GM13977 (cell line): ENCODE results near the gene AGFG2.
"Not testable (repeated sequence)": the region's sequence is repeated elsewhere in the genome, so short reads cannot be mapped to it uniquely, and the experiment has no call there.

ENCODE experiments used
- DNase-seq: peaks from one replicate; pipeline ENCODE4 v3.0.0; 2012; ENCODE audit warnings: low spot score
- in situ Hi-C: fragments of 300-500 bp; cut with MboI; formaldehyde crosslinking; loops from one replicate; pipeline ENCODE4 v1.12.0; 2022; ENCODE audit warnings: low sequenced_read_pairs, low pct_unique_long_range_greater_than_20kb, mixed read lengths, inconsistent platforms; ENCODE audit not compliant: unreplicated experiment
- TF ChIP-seq, protein P1 (sequence below): IDR thresholded peaks from 2 replicates; pipeline ENCODE4 v1.5.1; 2012; ENCODE audit warnings: mild to moderate bottlenecking, control low read depth; ENCODE audit not compliant: insufficient read depth; ENCODE audit errors: extremely low read depth, missing control alignments

The AGFG2 gene

DNA sequence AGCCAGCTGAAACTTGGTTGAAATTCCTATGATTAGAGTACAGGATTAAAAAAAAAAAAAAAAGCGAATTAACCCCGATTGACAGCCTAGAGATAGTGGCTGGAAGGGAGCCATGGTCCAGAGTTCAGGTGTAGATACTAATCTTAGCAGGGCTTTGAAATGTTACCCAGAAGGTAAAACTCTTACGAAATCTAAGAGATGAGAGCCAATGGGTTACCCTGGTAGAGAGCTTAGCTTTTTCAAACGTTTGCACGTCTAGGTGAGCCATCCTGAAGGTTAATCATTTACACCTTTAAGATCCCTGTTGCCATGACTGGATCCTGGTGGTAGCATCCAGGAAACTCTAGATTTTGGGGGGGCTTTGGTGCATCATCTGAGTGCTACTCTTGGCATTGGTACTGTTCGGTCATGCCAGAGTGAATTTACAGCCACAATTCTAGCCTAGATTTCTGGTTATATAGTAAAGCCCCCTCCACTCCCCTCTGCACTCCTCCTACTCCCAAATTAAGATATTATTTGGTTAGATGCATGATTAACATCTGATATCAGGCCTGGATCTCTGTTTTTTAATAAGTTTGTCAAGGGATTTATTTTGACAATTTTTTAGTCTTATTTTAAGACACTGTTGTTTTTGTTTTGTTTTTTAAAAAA is 1.2 kb downstream of the AGFG2 start:
- TF ChIP-seq, protein P1, sequence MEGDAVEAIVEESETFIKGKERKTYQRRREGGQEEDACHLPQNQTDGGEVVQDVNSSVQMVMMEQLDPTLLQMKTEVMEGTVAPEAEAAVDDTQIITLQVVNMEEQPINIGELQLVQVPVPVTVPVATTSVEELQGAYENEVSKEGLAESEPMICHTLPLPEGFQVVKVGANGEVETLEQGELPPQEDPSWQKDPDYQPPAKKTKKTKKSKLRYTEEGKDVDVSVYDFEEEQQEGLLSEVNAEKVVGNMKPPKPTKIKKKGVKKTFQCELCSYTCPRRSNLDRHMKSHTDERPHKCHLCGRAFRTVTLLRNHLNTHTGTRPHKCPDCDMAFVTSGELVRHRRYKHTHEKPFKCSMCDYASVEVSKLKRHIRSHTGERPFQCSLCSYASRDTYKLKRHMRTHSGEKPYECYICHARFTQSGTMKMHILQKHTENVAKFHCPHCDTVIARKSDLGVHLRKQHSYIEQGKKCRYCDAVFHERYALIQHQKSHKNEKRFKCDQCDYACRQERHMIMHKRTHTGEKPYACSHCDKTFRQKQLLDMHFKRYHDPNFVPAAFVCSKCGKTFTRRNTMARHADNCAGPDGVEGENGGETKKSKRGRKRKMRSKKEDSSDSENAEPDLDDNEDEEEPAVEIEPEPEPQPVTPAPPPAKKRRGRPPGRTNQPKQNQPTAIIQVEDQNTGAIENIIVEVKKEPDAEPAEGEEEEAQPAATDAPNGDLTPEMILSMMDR = no peak
- in situ Hi-C loops = no loop called here
- no peak for DNase-seq

DNA sequence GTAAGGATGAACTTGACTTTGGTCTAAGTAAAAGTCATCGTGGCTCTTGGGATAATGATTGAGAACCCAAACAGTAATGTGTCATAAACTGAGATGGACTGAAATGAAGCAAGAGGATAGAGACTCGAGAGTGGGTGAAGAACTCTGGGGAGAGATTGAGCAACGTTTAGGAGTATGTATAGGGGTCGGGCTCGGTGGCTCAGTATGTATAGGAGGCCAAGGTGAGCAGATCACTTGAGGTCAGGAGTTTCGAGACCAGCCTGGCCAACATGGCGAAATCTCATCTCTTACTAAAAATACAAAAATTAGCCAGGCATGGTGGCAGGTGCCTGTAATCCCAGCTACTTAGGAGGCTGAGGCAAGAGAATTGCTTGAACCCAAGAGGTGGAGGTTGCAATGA is 2.3 kb downstream of the AGFG2 start:
- in situ Hi-C loops, DNase-seq: not testable (repeated sequence)

DNA sequence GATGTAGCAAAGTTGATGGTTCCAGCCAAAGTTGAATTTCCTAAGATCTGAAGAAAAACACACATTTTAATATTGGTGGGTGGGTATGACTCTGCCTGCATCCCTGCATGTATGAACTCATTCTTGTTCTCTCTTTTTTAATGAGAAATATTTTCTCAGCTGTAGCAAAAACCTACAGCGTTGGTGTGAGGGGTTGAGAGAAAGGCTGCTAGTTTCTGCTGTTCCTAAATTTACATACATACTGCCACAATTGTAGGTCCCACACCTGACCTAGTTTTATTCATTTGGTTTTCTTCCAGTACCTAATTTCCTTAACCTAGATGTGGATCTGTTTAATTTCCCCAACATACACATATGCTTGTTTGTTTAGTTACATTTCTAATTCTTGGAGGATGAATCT is 4.6 kb downstream of the AGFG2 start:
- DNase-seq = no peak
- in situ Hi-C loops = no loop called here
- TF ChIP-seq, protein P1 = no peak

DNA sequence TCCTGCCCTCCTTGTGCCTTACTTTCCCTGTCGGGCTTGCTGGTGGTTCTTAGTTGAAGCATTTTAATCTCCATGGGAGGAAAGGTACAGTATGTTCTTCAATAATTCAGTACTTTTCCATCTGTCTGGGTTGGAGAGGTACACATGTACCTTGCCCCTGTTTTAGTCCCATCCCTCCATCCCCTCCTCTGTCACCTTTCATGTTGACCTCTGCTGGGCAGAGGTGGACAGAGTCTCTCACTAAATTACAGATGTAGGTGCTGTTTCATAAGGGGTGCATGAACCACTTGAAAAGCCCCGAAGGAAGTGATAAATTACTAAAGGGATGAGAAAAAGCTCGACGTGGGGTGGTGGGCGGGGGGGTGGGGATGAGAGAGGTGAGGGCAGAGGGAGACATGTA is 5.4 kb downstream of the AGFG2 start:
- in situ Hi-C loops = no loop called here
- DNase-seq = no peak
- TF ChIP-seq, protein P1 = peak; percentile 3

DNA sequence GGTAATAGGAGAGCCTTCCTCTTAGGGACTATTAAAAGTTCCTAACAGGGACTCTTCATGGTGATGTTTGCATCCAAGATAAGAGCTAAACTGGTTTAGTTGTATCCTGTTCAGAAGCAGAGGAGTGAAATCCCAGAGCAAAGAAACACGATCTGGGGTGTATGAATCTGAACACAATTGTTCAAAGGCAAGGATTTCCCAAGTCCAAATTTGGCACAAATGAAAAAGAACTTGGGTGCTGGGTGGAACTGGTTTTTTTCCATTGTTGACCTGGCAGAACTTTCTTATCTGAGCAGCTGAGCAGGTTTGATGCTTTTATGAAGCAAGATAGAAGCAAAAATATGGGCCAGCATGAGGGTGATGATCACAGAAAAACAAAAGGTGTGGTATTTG is 6.0 kb downstream of the AGFG2 start:
- TF ChIP-seq, protein P1 = no peak
- no peak for DNase-seq
- in situ Hi-C loops = no loop called here

DNA sequence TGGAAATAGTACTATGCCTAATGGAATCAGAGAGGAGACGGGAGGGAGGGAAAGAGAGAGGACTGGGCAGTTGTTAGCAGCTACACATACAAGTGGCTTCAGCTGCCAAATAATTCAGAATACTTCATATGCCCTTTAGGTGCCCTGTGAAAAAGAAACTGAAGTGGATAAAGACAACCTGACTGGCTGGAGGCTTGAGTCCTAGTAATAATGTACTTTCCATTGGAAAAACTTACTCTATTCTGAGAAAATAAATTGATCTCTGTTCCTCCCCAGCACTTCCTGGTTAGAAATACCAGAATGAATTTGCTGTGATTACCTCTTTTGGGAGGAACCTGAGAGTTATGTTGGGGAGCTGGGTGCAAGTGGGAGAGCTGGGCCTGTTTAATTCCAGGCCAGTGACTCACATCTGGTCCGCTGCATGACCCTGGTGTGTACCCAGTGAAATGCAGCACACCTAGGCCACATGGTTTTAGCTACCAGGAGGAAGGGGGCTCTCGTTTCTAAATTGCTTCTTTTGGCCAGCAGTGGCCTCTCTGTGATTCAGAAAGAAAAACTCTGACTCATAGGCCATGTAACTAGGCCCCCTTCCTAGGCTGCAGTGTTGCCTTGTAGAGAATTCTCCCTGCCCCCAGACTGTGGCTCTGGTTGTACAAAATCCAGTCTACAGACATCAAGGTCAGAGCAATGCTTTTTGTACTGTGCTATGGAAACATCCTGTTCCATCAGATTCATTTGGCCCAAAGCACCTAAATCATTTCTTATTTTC is 6.5 kb downstream of the AGFG2 start:
- peak; percentile 70 for DNase-seq
- TF ChIP-seq, protein P1 = peak; percentile 24
- in situ Hi-C loops = no loop called here
